KMS-11 (cell line): ENCODE measurements around the gene NOXA1.

Experiments used
- H2AFZ ChIP-seq: fragments of 200-600 bp; sonication (generic); 2 replicates; pipeline ENCODE4 v1.6.1; 2016; ENCODE audit warnings: antibody characterized with exemption, mixed run types, low read depth
- H3K27ac ChIP-seq: fragments of 200-600 bp; sonication (generic); 2 replicates; pipeline ENCODE4 v1.6.1; 2016; ENCODE audit warnings: mild to moderate bottlenecking, mixed run types
- H3K27me3 ChIP-seq: fragments of 200-600 bp; sonication (generic); 2 replicates; pipeline ENCODE4 v1.6.1; 2017; ENCODE audit warnings: mild to moderate bottlenecking, low read depth, mixed run types, moderate library complexity; ENCODE audit not compliant: insufficient read depth
- H3K36me3 ChIP-seq: fragments of 200-600 bp; sonication (generic); 2 replicates; pipeline ENCODE4 v1.6.1; 2017; ENCODE audit warnings: mild to moderate bottlenecking, mixed run types; ENCODE audit not compliant: insufficient read depth
- H3K4me1 ChIP-seq: fragments of 200-600 bp; sonication (generic); 2 replicates; pipeline ENCODE4 v1.6.1; 2016; ENCODE audit warnings: mild to moderate bottlenecking, low read depth, mixed run types; ENCODE audit not compliant: poor library complexity, severe bottlenecking
- H3K4me2 ChIP-seq: fragments of 200-600 bp; sonication (generic); 2 replicates; pipeline ENCODE4 v1.7.0; 2016; ENCODE audit warnings: mild to moderate bottlenecking, mixed run types
- H3K4me3 ChIP-seq: fragments of 200-600 bp; sonication (generic); IDR thresholded peaks from 2 replicates; pipeline ENCODE4 v1.6.1; 2017; ENCODE audit warnings: low read depth, low read length, mixed read lengths; ENCODE audit not compliant: insufficient read depth
- H3K79me2 ChIP-seq: fragments of 200-600 bp; sonication (generic); 2 replicates; pipeline ENCODE4 v1.6.1; 2016; ENCODE audit warnings: low read depth, mixed run types; ENCODE audit not compliant: insufficient read depth
- H3K9ac ChIP-seq: fragments of 200-600 bp; sonication (generic); 2 replicates; pipeline ENCODE4 v1.6.1; 2016; ENCODE audit warnings: mild to moderate bottlenecking, mixed run types
- H4K20me1 ChIP-seq: fragments of 200-600 bp; sonication (generic); 2 replicates; pipeline ENCODE4 v1.6.1; 2016; ENCODE audit warnings: mild to moderate bottlenecking, mixed run types; ENCODE audit not compliant: insufficient read depth
- CTCF ChIP-seq: fragments of 200-600 bp; sonication (generic); conservative IDR thresholded peaks from 2 replicates; pipeline ENCODE4 v1.6.1; 2017; ENCODE audit warnings: low read depth, mild to moderate bottlenecking, antibody characterized with exemption, low read length, moderate library complexity, mixed read lengths

The NOXA1 gene

GRCh38 chr9:137478613-137478961, 55.4 kb downstream of the NOXA1 start:
- H3K4me1 ChIP-seq, result peaks cover 5% of the 10 kb centered on the region
- no peak for TF ChIP-seq CTCF
- 0 out of 2 replicates have a peak, but pooled peaks cover 3% of the 10 kb centered on the region for H3K27me3 ChIP-seq
- H4K20me1 ChIP-seq, result no peaks in the 10 kb centered on the region
- H3K4me2 ChIP-seq, result no peak overlapping the region
- H3K36me3 ChIP-seq, result no peaks in the 10 kb centered on the region
- H3K4me3 ChIP-seq, result no peak overlapping the region
- H3K79me2 ChIP-seq, result no peaks in the 10 kb centered on the region
- H3K9ac ChIP-seq, result no peak overlapping the region
- H3K27ac ChIP-seq, result no peak overlapping the region
- H2AFZ ChIP-seq, result no peak overlapping the region

DNA sequence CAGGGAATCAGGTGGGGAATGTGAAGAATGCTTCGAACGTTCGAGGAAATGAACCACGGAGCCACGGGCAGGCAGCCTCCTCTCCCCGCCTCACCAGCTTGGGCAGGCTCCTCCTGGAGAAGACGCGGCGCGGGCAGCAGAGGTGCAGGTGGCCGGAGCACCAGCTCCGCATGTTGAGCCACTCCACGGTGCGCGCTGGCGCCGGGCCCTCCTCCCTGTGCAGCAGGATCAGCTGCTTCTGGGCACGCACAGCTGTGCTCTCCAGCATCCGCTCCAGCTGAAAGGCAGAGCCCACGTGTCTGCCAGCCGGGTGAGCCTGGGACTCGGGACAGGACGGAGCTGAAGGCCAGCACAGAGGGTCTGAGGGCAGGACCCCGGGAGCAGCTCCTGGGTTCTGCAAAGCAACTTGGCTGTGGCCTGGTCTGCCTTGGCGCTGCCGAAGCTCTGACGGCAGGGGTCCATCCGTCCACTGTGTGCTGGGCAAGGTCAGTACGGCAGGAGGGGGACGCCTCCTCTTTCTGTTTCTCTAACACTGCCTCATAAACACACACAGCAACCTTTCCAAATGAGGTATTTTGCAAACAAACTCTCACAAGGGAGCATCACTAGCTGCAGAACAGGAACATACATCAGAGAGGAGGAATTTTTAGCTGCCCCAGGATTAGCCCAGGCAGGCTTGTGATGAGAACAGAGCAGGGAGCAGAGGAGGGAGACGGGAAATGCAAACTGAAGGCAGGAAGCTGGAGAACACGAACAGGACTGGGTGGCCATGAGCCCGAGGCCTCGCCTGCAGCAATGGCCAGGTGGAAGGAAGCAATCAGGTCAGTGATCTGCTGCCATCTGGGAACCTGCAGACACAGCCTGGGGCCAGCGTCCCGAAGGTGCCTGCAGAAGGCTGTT, 56.0 kb downstream of the NOXA1 start:
- Histone ChIP-seq H3K36me3 (no peaks in the 10 kb centered on the region), H3K4me1 (peaks cover 5% of the 10 kb centered on the region), H3K9ac (no peak overlapping the region), H2AFZ (no peak overlapping the region), H4K20me1 (no peaks in the 10 kb centered on the region), H3K4me3 (no peak overlapping the region), H3K27me3 (0 out of 2 replicates have a peak, but pooled peaks cover 3% of the 10 kb centered on the region), H3K27ac (no peak overlapping the region), H3K79me2 (no peaks in the 10 kb centered on the region), H3K4me2 (no peak overlapping the region)
- TF ChIP-seq CTCF, result no peak

DNA sequence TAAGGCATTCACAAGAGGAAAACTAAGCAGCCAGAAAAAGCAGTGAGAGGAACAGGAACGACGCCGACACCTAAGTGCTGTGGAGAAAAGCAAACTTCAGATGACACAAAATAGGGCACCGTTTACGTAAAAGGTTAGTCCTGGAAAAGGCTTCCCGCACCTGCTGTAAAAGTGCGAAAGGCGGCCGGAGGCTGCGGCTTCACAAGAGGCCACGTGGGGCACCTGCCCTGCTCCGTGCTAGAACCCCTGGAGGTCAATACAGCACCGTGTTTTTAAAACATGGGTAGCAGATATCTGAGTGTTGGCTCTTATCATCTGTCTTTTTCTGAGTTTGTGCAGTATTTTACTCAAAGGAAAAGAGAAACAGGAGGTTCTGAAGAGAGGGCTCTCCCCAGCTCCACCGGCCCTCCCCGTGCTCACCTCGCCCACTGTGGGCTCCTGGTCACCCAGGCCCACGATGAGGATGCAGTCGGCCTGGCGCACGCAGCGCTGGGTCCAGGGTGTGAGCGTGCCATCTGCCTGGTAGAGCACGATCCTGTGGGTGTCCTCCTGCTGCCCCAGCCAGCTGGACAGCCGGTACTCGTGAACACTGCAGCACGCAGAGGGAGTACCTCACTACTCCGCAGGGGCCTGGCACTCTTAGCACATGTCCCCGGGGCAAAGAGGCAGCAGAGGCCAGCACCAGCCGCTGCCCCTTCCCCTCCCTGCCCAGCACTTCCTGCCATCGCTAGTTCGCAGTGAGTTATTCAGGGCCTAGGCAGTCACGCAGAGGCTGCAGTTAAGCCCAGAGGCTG, 56.9 kb downstream of the NOXA1 start:
- no peak overlapping the region for H3K4me3 ChIP-seq
- no peak for TF ChIP-seq CTCF
- peaks cover 5% of the 10 kb centered on the region for H3K4me1 ChIP-seq
- H3K27ac ChIP-seq, result no peak overlapping the region
- 0 out of 2 replicates have a peak, but pooled peaks cover 3% of the 10 kb centered on the region for H3K27me3 ChIP-seq
- no peak overlapping the region for H3K4me2 ChIP-seq
- H4K20me1 ChIP-seq, result no peaks in the 10 kb centered on the region
- no peak overlapping the region for H3K9ac ChIP-seq
- H3K79me2 ChIP-seq, result no peaks in the 10 kb centered on the region
- no peak overlapping the region for H2AFZ ChIP-seq
- no peaks in the 10 kb centered on the region for H3K36me3 ChIP-seq

DNA sequence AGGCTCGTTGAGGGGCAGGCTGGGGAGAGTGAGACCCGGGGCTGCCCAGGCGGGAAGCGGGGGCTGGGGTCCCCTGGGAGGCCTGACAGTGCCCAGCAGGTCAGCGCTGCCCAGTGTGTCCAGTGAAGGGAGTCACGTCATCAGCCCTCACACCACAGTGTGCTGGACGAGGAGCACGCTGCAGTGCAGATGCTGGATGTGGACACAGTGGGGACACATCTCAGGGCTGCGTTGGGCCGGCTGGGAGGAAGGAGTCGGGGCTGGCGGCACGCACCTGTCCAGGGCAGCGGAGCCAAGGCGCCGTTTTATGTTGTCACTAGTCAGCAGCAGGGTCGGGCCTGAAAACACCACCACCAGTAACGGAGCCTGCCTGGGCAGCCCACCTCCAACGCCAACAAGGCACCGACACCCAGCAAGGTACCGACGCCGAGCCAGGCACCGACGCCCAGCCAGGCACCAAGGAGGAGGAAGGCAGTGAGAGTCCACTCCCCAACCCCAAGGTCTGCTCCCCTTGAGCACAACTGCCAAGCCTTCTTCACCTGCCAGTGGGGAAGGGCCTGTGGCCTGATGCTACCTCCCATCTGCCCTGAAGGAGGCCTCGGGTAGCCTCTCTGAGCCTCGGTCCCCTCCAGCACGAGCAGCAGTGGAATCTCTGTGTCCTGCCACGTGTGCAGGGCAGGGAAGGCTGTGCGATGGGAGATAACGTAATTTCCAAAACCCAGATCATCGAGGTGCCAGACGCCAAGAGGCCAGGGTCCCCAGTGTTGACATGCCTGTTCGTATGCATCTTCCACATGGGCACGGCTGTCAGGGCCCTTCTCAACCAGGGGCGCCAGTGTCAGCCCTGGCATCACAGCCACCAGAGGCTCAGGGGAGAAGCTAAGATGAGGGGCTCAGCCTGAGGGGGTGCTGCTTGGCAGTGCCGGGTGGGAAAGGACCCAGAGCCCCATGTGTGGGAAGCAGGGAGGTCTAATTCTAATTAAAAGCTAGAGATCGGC, 57.8 kb downstream of the NOXA1 start:
- Histone ChIP-seq H3K4me2 (no peak overlapping the region), H3K36me3 (no peaks in the 10 kb centered on the region), H3K4me1 (peaks cover 5% of the 10 kb centered on the region), H3K4me3 (no peak overlapping the region), H3K27ac (no peak overlapping the region; the same call in 1 of the 2 replicates), H3K27me3 (0 out of 2 replicates have a peak, but pooled peaks cover 3% of the 10 kb centered on the region), H4K20me1 (no peaks in the 10 kb centered on the region), H2AFZ (no peak overlapping the region), H3K79me2 (no peaks in the 10 kb centered on the region), H3K9ac (no peak overlapping the region)
- no peak for TF ChIP-seq CTCF
